ENCODE results near the gene DOCK1. TPM values are rescaled to one million over a fixed set of nuclear protein-coding genes. Genes with fewer than 3 reads are reported as not detected.

Gene DOCK1
- total RNA-seq, 2 experiments from 2014 or later = 0.75 to 0.81 TPM

GRCh38 chr10:127089446-127089845 is 184.2 kb downstream of the DOCK1 start:
- H3K9me3 Mint-ChIP-seq (ENCODE audit: low read depth) = no peaks in the 10 kb centered on the region
- intact Hi-C loops (cut with DNase I, micrococcal nuclease) = no loop called here
- no peaks in the 10 kb centered on the region for H3K36me3 Mint-ChIP-seq (ENCODE audit: low read depth)
- ATAC-seq (no peak), DNase-seq (no peak)
- H3K4me1 Mint-ChIP-seq = no peaks in the 10 kb centered on the region
- ChIA-PET POLR2A (no interaction called here), CTCF (no interaction called here)
- H3K4me3 Mint-ChIP-seq = no peak overlapping the region
- no peaks in the 10 kb centered on the region for H3K27me3 Mint-ChIP-seq
- no peak overlapping the region for H3K27ac Mint-ChIP-seq

DNA sequence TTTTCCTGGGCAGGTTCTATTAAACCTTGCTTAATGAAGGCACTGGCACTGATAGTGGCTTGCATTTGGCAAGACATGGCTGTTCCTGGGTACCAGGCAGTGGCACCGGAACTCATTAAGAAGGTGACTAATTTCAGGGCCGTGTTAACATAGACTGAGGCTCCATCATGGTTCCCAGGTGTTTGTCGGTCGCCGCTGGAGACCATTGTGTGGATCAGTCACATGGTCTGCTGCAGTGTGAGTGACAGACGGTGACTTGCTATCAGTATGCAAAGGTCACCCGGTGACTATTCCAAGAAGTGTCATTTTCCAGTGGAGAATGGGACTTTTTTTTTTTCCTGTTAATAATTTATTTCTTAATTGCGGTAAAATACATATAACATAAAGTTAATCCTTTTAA is 184.9 kb downstream of the DOCK1 start:
- POLR2A ChIA-PET = no interaction called here

DNA sequence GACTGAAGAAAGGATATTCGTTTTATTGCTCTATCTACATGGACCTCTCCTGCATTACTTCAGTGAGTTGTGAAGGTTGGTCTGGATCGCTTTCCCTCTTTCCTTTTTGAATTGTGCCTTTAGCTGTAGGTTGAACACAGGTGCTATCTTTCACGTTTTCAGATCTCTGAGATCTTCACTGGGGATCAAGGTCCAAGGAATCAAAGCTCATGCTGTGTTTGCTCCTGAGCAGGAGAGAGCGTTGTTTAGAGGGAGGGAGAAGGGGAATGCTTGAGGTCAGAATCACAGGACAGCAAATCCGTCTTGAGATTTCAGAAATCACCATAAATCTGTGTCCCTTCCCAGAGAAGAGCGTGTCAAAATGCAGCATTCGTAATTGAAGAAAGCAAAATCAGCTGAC is 186.1 kb downstream of the DOCK1 start:
- no peak for DNase-seq
- Mint-ChIP-seq H3K9me3 (ENCODE audit: low read depth) (no peaks in the 10 kb centered on the region), H3K27ac (no peak overlapping the region), H3K36me3 (ENCODE audit: low read depth) (no peaks in the 10 kb centered on the region), H3K4me3 (no peak overlapping the region), H3K27me3 (no peaks in the 10 kb centered on the region), H3K4me1 (no peaks in the 10 kb centered on the region)
- CTCF ChIA-PET = no interaction called here
- no peak for ATAC-seq
- intact Hi-C loops (cut with DNase I, micrococcal nuclease) = no loop called here
- POLR2A ChIA-PET = no interaction called here

More for the DNA sequence above, 184.9 kb downstream of the DOCK1 start:
- no peak overlapping the region for H3K27ac Mint-ChIP-seq
- DNase-seq = no peak
- H3K4me1 Mint-ChIP-seq = no peaks in the 10 kb centered on the region
- CTCF ChIA-PET = no interaction called here
- H3K4me3 Mint-ChIP-seq = no peak overlapping the region
- intact Hi-C loops (cut with DNase I, micrococcal nuclease) = no loop called here
- no peaks in the 10 kb centered on the region for H3K27me3 Mint-ChIP-seq
- H3K36me3 Mint-ChIP-seq (ENCODE audit: low read depth) = no peaks in the 10 kb centered on the region
- no peak for ATAC-seq
- H3K9me3 Mint-ChIP-seq (ENCODE audit: low read depth) = no peaks in the 10 kb centered on the region

DNA sequence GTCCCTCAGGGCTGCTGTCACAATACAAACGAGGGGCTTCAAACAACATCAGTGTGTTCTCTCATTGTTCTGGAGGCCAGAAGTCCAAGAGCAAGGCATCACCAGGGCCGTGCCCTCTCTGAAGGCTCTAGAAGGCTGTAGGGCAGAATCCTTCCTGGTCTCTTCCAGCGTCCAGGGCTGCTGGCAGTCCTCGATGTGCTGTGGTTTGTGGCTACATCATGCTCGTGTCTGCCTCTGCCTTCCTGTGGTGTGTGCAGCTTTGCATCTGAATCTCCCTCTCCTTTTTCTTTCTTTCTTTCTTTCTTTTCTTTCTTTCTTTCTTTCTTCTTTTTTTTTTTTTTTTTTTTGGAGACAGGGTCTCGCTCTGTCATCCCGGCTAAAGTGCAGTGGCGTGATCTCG is 187.7 kb downstream of the DOCK1 start:
- intact Hi-C loops (cut with DNase I, micrococcal nuclease) = no loop called here
- Mint-ChIP-seq H3K4me1 (no peaks in the 10 kb centered on the region), H3K36me3 (ENCODE audit: low read depth) (no peaks in the 10 kb centered on the region), H3K4me3 (no peak overlapping the region), H3K27ac (no peak overlapping the region), H3K27me3 (no peaks in the 10 kb centered on the region), H3K9me3 (ENCODE audit: low read depth) (no peaks in the 10 kb centered on the region)
- ATAC-seq (no peak), DNase-seq (no peak)
- ChIA-PET CTCF (interaction anchor here (0.6 kb wide), 1 partner anchor 516 kb away, joined by 5 read pairs; no protein-coding TSS in a partner anchor), POLR2A (no interaction called here)

- ChIA-PET POLR2A (no interaction called here), CTCF (no interaction called here)
- Mint-ChIP-seq H3K4me3 (no peak overlapping the region), H3K27me3 (no peaks in the 10 kb centered on the region), H3K36me3 (ENCODE audit: low read depth) (no peaks in the 10 kb centered on the region), H3K4me1 (no peaks in the 10 kb centered on the region), H3K9me3 (ENCODE audit: low read depth) (no peaks in the 10 kb centered on the region), H3K27ac (no peak overlapping the region)
- DNase-seq = no peak
- no peak for ATAC-seq
- intact Hi-C loops (cut with DNase I, micrococcal nuclease) = no loop called here
Measured at GRCh38 chr10:127094984-127095383, 189.8 kb downstream of the DOCK1 start.

GRCh38 chr10:127100983-127101615 is 195.9 kb downstream of the DOCK1 start:
- intact Hi-C loops (cut with DNase I, micrococcal nuclease) = no loop called here
- no peaks in the 10 kb centered on the region for H3K27me3 Mint-ChIP-seq
- POLR2A ChIA-PET = no interaction called here
- no peak overlapping the region for H3K27ac Mint-ChIP-seq
- no peaks in the 10 kb centered on the region for H3K4me1 Mint-ChIP-seq
- no peaks in the 10 kb centered on the region for H3K9me3 Mint-ChIP-seq (ENCODE audit: low read depth)
- CTCF ChIA-PET = no interaction called here
- no peak for ATAC-seq
- H3K4me3 Mint-ChIP-seq = no peak overlapping the region
- H3K36me3 Mint-ChIP-seq (ENCODE audit: low read depth) = no peaks in the 10 kb centered on the region
- DNase-seq = no peak

GRCh38 chr10:127102176-127102575 is 196.9 kb downstream of the DOCK1 start:
- Mint-ChIP-seq H3K4me1 (no peaks in the 10 kb centered on the region), H3K27ac (no peak overlapping the region), H3K9me3 (ENCODE audit: low read depth) (no peaks in the 10 kb centered on the region), H3K36me3 (ENCODE audit: low read depth) (no peaks in the 10 kb centered on the region), H3K27me3 (no peaks in the 10 kb centered on the region), H3K4me3 (no peak overlapping the region)
- ChIA-PET POLR2A (no interaction called here), CTCF (no interaction called here)
- DNase-seq (no peak), ATAC-seq (no peak)
- intact Hi-C loops (cut with DNase I, micrococcal nuclease) = no loop called here

DNA sequence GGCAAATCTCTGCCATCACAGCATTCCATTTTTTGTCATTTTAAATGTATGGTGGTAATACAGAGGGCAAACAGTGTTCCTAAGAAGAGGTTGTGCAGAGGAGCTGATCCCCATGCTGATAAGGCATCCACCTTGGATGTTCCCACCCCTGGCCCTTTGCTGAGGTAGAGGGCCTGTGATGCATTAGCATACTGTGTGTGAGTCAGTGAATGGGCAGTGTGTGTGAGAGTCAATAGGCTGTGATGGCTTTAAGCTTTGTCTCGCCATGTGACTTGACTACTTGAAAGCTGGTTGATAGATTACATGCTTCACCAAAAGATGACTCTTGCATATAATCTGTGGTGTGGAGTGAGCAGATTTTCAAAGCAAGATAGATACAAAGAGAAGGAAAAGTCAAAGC is 209.9 kb downstream of the DOCK1 start:
- peaks cover 2% of the 10 kb centered on the region for H3K9me3 Mint-ChIP-seq (ENCODE audit: low read depth)
- no peaks in the 10 kb centered on the region for H3K4me1 Mint-ChIP-seq
- DNase-seq (no peak), ATAC-seq (no peak)
- H3K27ac Mint-ChIP-seq = no peak overlapping the region
- H3K4me3 Mint-ChIP-seq = no peak overlapping the region
- POLR2A ChIA-PET = no interaction called here
- H3K36me3 Mint-ChIP-seq (ENCODE audit: low read depth) = no peaks in the 10 kb centered on the region
- CTCF ChIA-PET = no interaction called here
- no peaks in the 10 kb centered on the region for H3K27me3 Mint-ChIP-seq
- intact Hi-C loops (cut with DNase I, micrococcal nuclease) = no loop called here

DNA sequence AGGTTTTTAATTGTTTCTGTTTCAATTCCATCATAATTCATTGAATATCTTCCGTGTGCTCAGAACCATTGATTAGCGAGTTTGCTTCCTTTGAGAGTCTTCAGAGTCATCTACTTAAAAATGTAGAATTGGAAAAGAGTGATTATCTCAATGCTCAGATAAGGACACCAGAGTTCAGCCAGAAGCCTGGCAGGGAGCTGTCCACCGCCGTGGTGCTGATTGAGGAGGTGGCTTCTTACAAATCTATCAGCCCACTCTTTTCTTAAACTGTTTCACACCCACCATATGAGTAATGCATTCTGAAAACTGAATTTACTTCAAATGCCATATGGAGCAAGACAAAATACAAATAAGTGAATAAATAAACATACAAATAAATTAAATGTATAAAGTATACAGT is 211.9 kb downstream of the DOCK1 start:
- intact Hi-C loops (cut with DNase I, micrococcal nuclease) = no loop called here
- DNase-seq (peak; percentile 61), ATAC-seq (no peak)
- Mint-ChIP-seq H3K4me3 (no peak overlapping the region), H3K27ac (no peak overlapping the region), H3K27me3 (no peaks in the 10 kb centered on the region), H3K4me1 (no peaks in the 10 kb centered on the region), H3K36me3 (ENCODE audit: low read depth) (no peaks in the 10 kb centered on the region), H3K9me3 (ENCODE audit: low read depth) (peaks cover 2% of the 10 kb centered on the region)
- POLR2A ChIA-PET = no interaction called here
- CTCF ChIA-PET = no interaction called here

- DNase-seq (no peak), ATAC-seq (no peak)
- intact Hi-C loops (cut with DNase I, micrococcal nuclease) = no loop called here
- Mint-ChIP-seq H3K9me3 (ENCODE audit: low read depth) (peaks cover 2% of the 10 kb centered on the region), H3K4me3 (no peak overlapping the region), H3K27ac (no peak overlapping the region), H3K36me3 (ENCODE audit: low read depth) (no peaks in the 10 kb centered on the region), H3K27me3 (no peaks in the 10 kb centered on the region), H3K4me1 (no peaks in the 10 kb centered on the region)
- ChIA-PET POLR2A (no interaction called here), CTCF (no interaction called here)
Measured at GRCh38 chr10:127118034-127118433, 212.8 kb downstream of the DOCK1 start.

- Mint-ChIP-seq H3K4me1 (no peaks in the 10 kb centered on the region), H3K27me3 (no peaks in the 10 kb centered on the region), H3K27ac (no peak overlapping the region), H3K36me3 (ENCODE audit: low read depth) (no peaks in the 10 kb centered on the region), H3K4me3 (no peak overlapping the region), H3K9me3 (ENCODE audit: low read depth) (peaks cover 2% of the 10 kb centered on the region)
- DNase-seq = no peak
- POLR2A ChIA-PET = no interaction called here
- CTCF ChIA-PET = interaction anchor here (0.8 kb wide), 1 partner anchor 63 kb away, joined by 3 read pairs; no protein-coding TSS in a partner anchor
- intact Hi-C loops (cut with DNase I, micrococcal nuclease) = no loop called here
- no peak for ATAC-seq
Measured at GRCh38 chr10:127119936-127120335, 214.7 kb downstream of the DOCK1 start.

DNA sequence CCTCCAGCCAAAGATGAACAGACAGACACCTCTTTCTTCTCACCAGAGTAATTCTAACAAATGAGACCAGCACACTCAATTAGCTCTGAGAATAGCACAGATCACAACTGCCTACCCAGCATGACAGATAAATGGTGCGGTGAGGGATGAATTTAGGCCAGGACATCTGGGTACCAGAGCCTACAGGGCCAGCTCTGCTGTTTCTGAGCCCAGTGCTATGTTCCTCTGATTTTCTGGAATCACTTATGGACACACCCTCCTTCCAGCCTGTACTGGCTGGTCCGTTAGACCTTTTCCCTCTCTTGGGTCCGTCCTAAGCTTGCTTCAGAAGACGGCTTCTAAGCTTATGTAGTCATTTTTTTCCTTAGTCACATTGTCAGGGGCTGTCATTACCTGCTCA is 217.6 kb downstream of the DOCK1 start:
- Mint-ChIP-seq H3K4me1 (no peaks in the 10 kb centered on the region), H3K36me3 (ENCODE audit: low read depth) (no peaks in the 10 kb centered on the region), H3K27ac (no peak overlapping the region), H3K9me3 (ENCODE audit: low read depth) (peaks cover 2% of the 10 kb centered on the region), H3K4me3 (no peak overlapping the region), H3K27me3 (no peaks in the 10 kb centered on the region)
- intact Hi-C loops (cut with DNase I, micrococcal nuclease) = no loop called here
- no peak for ATAC-seq
- DNase-seq = no peak
- CTCF ChIA-PET = no interaction called here
- POLR2A ChIA-PET = no interaction called here

DNA sequence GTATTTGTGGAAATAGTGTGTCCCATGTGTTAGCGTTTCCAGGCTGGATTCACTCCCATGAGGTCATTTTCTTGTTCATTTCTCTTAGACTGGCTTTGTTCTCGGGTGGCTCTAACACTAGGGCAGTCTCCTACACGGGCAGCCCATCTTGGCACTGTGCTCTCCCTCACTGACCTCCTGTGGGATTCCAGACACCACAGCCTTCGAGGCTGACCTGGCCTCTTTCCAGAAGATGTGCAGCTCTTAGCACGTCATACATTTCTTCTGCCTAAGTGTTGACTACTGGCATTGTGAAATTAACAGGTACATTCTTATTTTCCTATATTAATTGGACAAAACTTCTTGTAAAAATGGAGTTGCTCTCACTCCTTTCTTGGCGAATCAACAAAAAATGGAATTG is 218.4 kb downstream of the DOCK1 start:
- ChIA-PET POLR2A (no interaction called here), CTCF (no interaction called here)
- Mint-ChIP-seq H3K36me3 (ENCODE audit: low read depth) (no peaks in the 10 kb centered on the region), H3K27me3 (peaks cover 3% of the 10 kb centered on the region), H3K9me3 (ENCODE audit: low read depth) (no peaks in the 10 kb centered on the region), H3K4me3 (no peak overlapping the region), H3K27ac (no peak overlapping the region), H3K4me1 (no peaks in the 10 kb centered on the region)
- ATAC-seq (no peak), DNase-seq (no peak)
- intact Hi-C loops (cut with DNase I, micrococcal nuclease) = no loop called here

Measured in activated CD4-positive, alpha-beta T cell treated with anti-CD3 and anti-CD28 coated beads for 36 hours (primary cell).